ENCODE results near the gene INIP. TPM values are rescaled to one million over a fixed set of nuclear protein-coding genes. Genes with fewer than 3 reads are reported as not detected.

INIP gene
- total and polyA plus RNA-seq, 2 of the 13 experiments (the other 11 are each of a cell fraction or from before 2014, with no cell fraction given) = 13.6 to 28.6 TPM

GRCh38 chr9:112717661-112718331, at the start of gene INIP (continued):
- TF ChIP-seq FOXP4 (CRISPR knock-in tag; IDR thresholded peaks at IDR 0.05) (no peak), MXI1 (IDR thresholded peaks at IDR 0.05; ENCODE audit: borderline replicate concordance, low read depth, low read length) (peak; percentile 72; the same call in 1 of the 3 replicates), BORCS8-MEF2B (CRISPR knock-in tag; IDR thresholded peaks at IDR 0.05) (no peak), MED1 (CRISPR knock-in tag; IDR thresholded peaks at IDR 0.05) (peak; percentile 40; the same call in 1 of the 2 replicates), ZNF703 (CRISPR knock-in tag; IDR thresholded peaks at IDR 0.05; ENCODE audit: borderline replicate concordance) (no peak), HDAC2 (CRISPR knock-in tag; IDR thresholded peaks at IDR 0.05) (0 out of 2 replicates have a peak, but pooled peaks have one; percentile 22), DDIT3 (CRISPR knock-in tag; IDR thresholded peaks at IDR 0.05) (no peak), MXD3 (CRISPR knock-in tag; IDR thresholded peaks at IDR 0.05) (peak; percentile 24; the same call in 1 of the 2 replicates), ZNF749 (CRISPR knock-in tag; IDR thresholded peaks at IDR 0.05; ENCODE audit: borderline replicate concordance) (0 out of 2 replicates have a peak, but pooled peaks have one; percentile 53), TFAP4 (IDR thresholded peaks at IDR 0.05; ENCODE audit: borderline replicate concordance, low read depth) (no peak), SALL2 (CRISPR knock-in tag; IDR thresholded peaks at IDR 0.05) (0 out of 2 replicates have a peak, but pooled peaks have one; percentile 45), ZNF350 (CRISPR knock-in tag; IDR thresholded peaks at IDR 0.05; ENCODE audit: borderline replicate concordance, low read depth) (peak; percentile 52; the same call in 1 of the 2 replicates), SOX6 (IDR thresholded peaks at IDR 0.05) (no peak), SOX6 (CRISPR knock-in tag; IDR thresholded peaks at IDR 0.05) (peak; percentile 44), ZNF407 (CRISPR knock-in tag; IDR thresholded peaks at IDR 0.05; ENCODE audit: not compliant biosample characterization) (no peak), YEATS2 (CRISPR knock-in tag; IDR thresholded peaks at IDR 0.05; ENCODE audit: borderline replicate concordance) (peak; percentile 67; the same call in 1 of the 2 replicates), TAF1 (CRISPR knock-in tag; IDR thresholded peaks at IDR 0.05) (peak; percentile 51; the same call in 1 of the 2 replicates)
